HG03064 (cell line): ENCODE measurements around the gene LYAR.
A peak's percentile ranks its signal among the peaks of the same experiment; 100 is the strongest.
"Not testable (repeated sequence)": the region's sequence is repeated elsewhere in the genome, so short reads cannot be mapped to it uniquely, and the experiment has no call there.

Experiments
- ATAC-seq: cut with Tn5 transposase; IDR thresholded peaks from one replicate; pipeline ENCODE4 v1.9.1; 2021; ENCODE audit warnings: low read depth; ENCODE audit not compliant: unreplicated experiment

Gene LYAR

GRCh38 chr4:4269331-4269731, 20.6 kb downstream of the LYAR start:
- ATAC-seq = no peak

GRCh38 chr4:4268776-4269175, 21.2 kb downstream of the LYAR start:
- ATAC-seq = no peak

- no peak for ATAC-seq
These were observed 22.0 kb downstream of the LYAR start for GRCh38 chr4:4267981-4268380.

GRCh38 chr4:4260185-4260751, 29.7 kb downstream of the LYAR start:
- ATAC-seq = no peak

- ATAC-seq = no peak
These were observed 30.4 kb downstream of the LYAR start for GRCh38 chr4:4259484-4260100.

GRCh38 chr4:4257705-4258104, 32.2 kb downstream of the LYAR start:
- ATAC-seq = not testable (repeated sequence)

GRCh38 chr4:4256799-4257198, 33.2 kb downstream of the LYAR start:
- no peak for ATAC-seq

GRCh38 chr4:4254666-4255065, 35.3 kb downstream of the LYAR start:
- ATAC-seq = no peak

GRCh38 chr4:4254199-4254598, 35.8 kb downstream of the LYAR start:
- ATAC-seq = no peak

GRCh38 chr4:4249866-4250265, 40.1 kb downstream of the LYAR start:
- ATAC-seq = no peak

GRCh38 chr4:4249342-4249741, 40.6 kb downstream of the LYAR start:
- ATAC-seq = not testable (repeated sequence)

GRCh38 chr4:4248885-4249203, 41.1 kb downstream of the LYAR start:
- ATAC-seq = no peak

GRCh38 chr4:4248029-4248884, 41.7 kb downstream of the LYAR start, which contains the start of gene TMEM128:
Gene TMEM128, minus strand, starts transcription at chr4:4248223. Its CDS starts 21 bp downstream, at chr4:4248202.
- ATAC-seq = peak; percentile 93

- ATAC-seq = peak; percentile 4
These were observed 42.3 kb downstream of the LYAR start for GRCh38 chr4:4247696-4248028.

- ATAC-seq = no peak
These were observed 44.8 kb downstream of the LYAR start for GRCh38 chr4:4245172-4245571.

- ATAC-seq = not testable (repeated sequence)
These were observed 50.4 kb downstream of the LYAR start for GRCh38 chr4:4239551-4239950.

- no peak for ATAC-seq
These were observed 56.3 kb downstream of the LYAR start for GRCh38 chr4:4233610-4234009.

- ATAC-seq = no peak
These were observed 61.6 kb downstream of the LYAR start for GRCh38 chr4:4228356-4228668.

GRCh38 chr4:4227510-4228355, 62.2 kb downstream of the LYAR start:
- no peak for ATAC-seq

- no peak for ATAC-seq
These were observed 63.1 kb downstream of the LYAR start, which contains the start of gene OTOP1 for GRCh38 chr4:4226606-4227438. Gene OTOP1, minus strand, starts transcription at chr4:4226929. Its CDS starts 65 bp downstream, at chr4:4226864.
